HEK293T (cell line): ENCODE measurements around the gene RNF8.

Experiments
- CTCF ChIA-PET: fragments of 350-600 bp; formaldehyde crosslinking; extraction: SDS; loops from one replicate; lab custom pipeline; 2021; ENCODE audit warnings: antibody characterized with exemption, inconsistent platforms; lab: Yijun Ruan, JAX
- POLR2A ChIA-PET: fragments of 350-600 bp; formaldehyde crosslinking; extraction: SDS; loops from one replicate; lab custom pipeline; 2020; ENCODE audit warnings: antibody characterized with exemption, inconsistent platforms; lab: Yijun Ruan, JAX
- DNase-seq: peaks from one replicate; pipeline ENCODE4 v3.0.0; 2012; ENCODE audit warnings: mixed read lengths; ENCODE audit errors: extremely low spot score
- ARNT ChIP-seq: fragments of 450-650 bp; IDR thresholded peaks from 2 replicates; pipeline ENCODE4 v1.6.1; 2017; ENCODE audit warnings: mild to moderate bottlenecking
- BHLHE40 ChIP-seq: fragments of 450-650 bp; IDR thresholded peaks from 2 replicates; pipeline ENCODE4 v1.6.1; 2016; ENCODE audit warnings: mild to moderate bottlenecking, moderate library complexity, borderline replicate concordance
- CTBP1 ChIP-seq: fragments of 450-650 bp; IDR thresholded peaks from 2 replicates; pipeline ENCODE4 v1.6.1; 2016; ENCODE audit warnings: borderline replicate concordance
- ELF4 ChIP-seq: fragments of 450-650 bp; IDR thresholded peaks from 2 replicates; pipeline ENCODE4 v1.6.1; 2017; ENCODE audit warnings: antibody characterized with exemption
- FOXA1 ChIP-seq: fragments of 450-650 bp; IDR thresholded peaks from 2 replicates; pipeline ENCODE4 v1.6.1; 2016; ENCODE audit warnings: mild to moderate bottlenecking
- FOXK2 ChIP-seq: fragments of 450-650 bp; IDR thresholded peaks from 2 replicates; pipeline ENCODE4 v1.6.1; 2016; ENCODE audit warnings: mild to moderate bottlenecking
- FOXM1 ChIP-seq: fragments of 450-650 bp; IDR thresholded peaks from 2 replicates; pipeline ENCODE4 v1.6.1; 2017; ENCODE audit warnings: mild to moderate bottlenecking, borderline replicate concordance
- HDGF ChIP-seq: fragments of 450-650 bp; IDR thresholded peaks from 2 replicates; pipeline ENCODE4 v1.6.1; 2017; ENCODE audit warnings: antibody characterized with exemption, borderline replicate concordance
- L3MBTL2 ChIP-seq: fragments of 450-650 bp; conservative IDR thresholded peaks from 2 replicates; pipeline ENCODE4 v1.6.1; 2016; ENCODE audit warnings: mild to moderate bottlenecking
- LEF1 ChIP-seq: fragments of 450-650 bp; IDR thresholded peaks from 2 replicates; pipeline ENCODE4 v1.6.1; 2017; ENCODE audit warnings: mild to moderate bottlenecking, borderline replicate concordance
- NFRKB ChIP-seq: fragments of 450-650 bp; IDR thresholded peaks from 2 replicates; pipeline ENCODE4 v1.6.1; 2016; ENCODE audit warnings: mild to moderate bottlenecking, moderate library complexity
- PKNOX1 ChIP-seq: fragments of 450-650 bp; IDR thresholded peaks from 2 replicates; pipeline ENCODE4 v1.6.1; 2016
- SP1 ChIP-seq: fragments of 450-650 bp; IDR thresholded peaks from 2 replicates; pipeline ENCODE4 v1.6.1; 2017
- SUZ12 ChIP-seq: fragments of 450-650 bp; IDR thresholded peaks from 2 replicates; pipeline ENCODE4 v1.6.1; 2016; ENCODE audit warnings: mild to moderate bottlenecking
- TARDBP ChIP-seq: fragments of 450-650 bp; IDR thresholded peaks from 2 replicates; pipeline ENCODE4 v1.6.1; 2016
- ZNF384 ChIP-seq: fragments of 450-650 bp; IDR thresholded peaks from 2 replicates; pipeline ENCODE4 v1.6.1; 2016

The RNF8 gene

GRCh38 chr6:37406726-37407341 lies 53.1 kb downstream of the RNF8 start:
- ChIA-PET CTCF (interaction anchor here (0.6 to 0.9 kb wide), 2 partner anchors 9 to 247 kb away, joined by 3 to 4 read pairs; no protein-coding TSS in a partner anchor), POLR2A (no interaction called here)
- TF ChIP-seq TARDBP (no peak), FOXK2 (no peak), BHLHE40 (no peak), HDGF (no peak), L3MBTL2 (no peak), SUZ12 (no peak), LEF1 (no peak), FOXM1 (no peak), NFRKB (no peak), CTBP1 (no peak), ELF4 (no peak), ZNF384 (no peak), PKNOX1 (no peak), ARNT (no peak), FOXA1 (no peak), SP1 (no peak)
- DNase-seq, result no peak

- ChIA-PET POLR2A (no interaction called here), CTCF (interaction anchor here (0.6 kb wide), 1 partner anchor 10 kb away, joined by 4 read pairs; no protein-coding TSS in a partner anchor)
- no peak for TF ChIP-seq BHLHE40
Measured at GRCh38 chr6:37407948-37408347, 54.2 kb downstream of the RNF8 start.

GRCh38 chr6:37409501-37409900 lies 55.7 kb downstream of the RNF8 start:
- ChIA-PET POLR2A (no interaction called here), CTCF (no interaction called here)
- TF ChIP-seq ZNF384 (no peak), L3MBTL2 (no peak), HDGF (no peak), ELF4 (no peak), ARNT (no peak), NFRKB (no peak), PKNOX1 (no peak), FOXM1 (no peak), CTBP1 (no peak), BHLHE40 (no peak), SUZ12 (no peak), FOXK2 (no peak)
- DNase-seq, result no peak

More at GRCh38 chr6:37407948-37408347, 54.2 kb downstream of the RNF8 start:
- no peak for DNase-seq

- CTCF ChIA-PET, result interaction anchor here (0.6 kb wide), 1 partner anchor 9 kb away, joined by 4 read pairs; no protein-coding TSS in a partner anchor
- POLR2A ChIA-PET, result no interaction called here
- DNase-seq, result no peak
- TF ChIP-seq ARNT, result no peak
- TF ChIP-seq SUZ12, result no peak
- TF ChIP-seq BHLHE40, result no peak
- TF ChIP-seq FOXM1, result no peak
- TF ChIP-seq L3MBTL2, result no peak
- no peak for TF ChIP-seq HDGF
- TF ChIP-seq CTBP1, result no peak
- no peak for TF ChIP-seq ELF4
- no peak for TF ChIP-seq NFRKB
- no peak for TF ChIP-seq FOXA1
- no peak for TF ChIP-seq PKNOX1
- no peak for TF ChIP-seq SP1
- no peak for TF ChIP-seq LEF1
- TF ChIP-seq TARDBP, result no peak
Measured at GRCh38 chr6:37417393-37417792, 63.6 kb downstream of the RNF8 start.

GRCh38 chr6:37418722-37419121 lies 64.9 kb downstream of the RNF8 start:
- TF ChIP-seq ZNF384 (no peak), FOXM1 (no peak), SUZ12 (no peak), NFRKB (no peak), HDGF (no peak), FOXK2 (no peak), TARDBP (no peak), PKNOX1 (no peak), CTBP1 (no peak), BHLHE40 (no peak), FOXA1 (no peak), LEF1 (no peak), SP1 (no peak), ELF4 (no peak), L3MBTL2 (no peak), ARNT (no peak)
- POLR2A ChIA-PET, result interaction anchor here (1.1 kb wide), 1 partner anchor 15 kb away, joined by 7 read pairs; the partner anchor contains the start of gene CMTR1
- CTCF ChIA-PET, result no interaction called here
- no peak for DNase-seq
